ENCODE measurements around the gene SIX3. TPM values are rescaled to one million over a fixed set of nuclear protein-coding genes. Genes with fewer than 3 reads are reported as not detected.

SIX3 gene
- total RNA-seq, 1 donor from 2014 or later = not detected

- no peak overlapping the region for H3K4me3 ChIP-seq (ENCODE audit: low read depth, low read length)
- DNase-seq (ENCODE audit: low read depth) = no peak
- TF ChIP-seq CTCF (conservative IDR thresholded peaks at IDR 0.05; ENCODE audit: low read depth, low read length) = no peak
Observed at GRCh38 chr2:44953499-44953883, 12.0 kb downstream of the SIX3 start.

- TF ChIP-seq CTCF (conservative IDR thresholded peaks at IDR 0.05; ENCODE audit: low read depth, low read length) = no peak
- H3K4me3 ChIP-seq (ENCODE audit: low read depth, low read length) = peak overlapping the region; percentile 39
- no peak for DNase-seq (ENCODE audit: low read depth)
Observed at GRCh38 chr2:44954447-44954888, 13.0 kb downstream of the SIX3 start.

- no peak for DNase-seq (ENCODE audit: low read depth)
- TF ChIP-seq CTCF (conservative IDR thresholded peaks at IDR 0.05; ENCODE audit: low read depth, low read length) = no peak
- peak overlapping the region; percentile 39 for H3K4me3 ChIP-seq (ENCODE audit: low read depth, low read length)
Observed at GRCh38 chr2:44954889-44955592, 13.5 kb downstream of the SIX3 start.

GRCh38 chr2:44955593-44956392, 14.3 kb downstream of the SIX3 start:
- no peak for DNase-seq (ENCODE audit: low read depth)

GRCh38 chr2:44956843-44957242, 15.3 kb downstream of the SIX3 start:
- no peak for DNase-seq (ENCODE audit: low read depth)

More at GRCh38 chr2:44955593-44956392, 14.3 kb downstream of the SIX3 start:
- peak overlapping the region; percentile 39 for H3K4me3 ChIP-seq (ENCODE audit: low read depth, low read length)
- TF ChIP-seq CTCF (conservative IDR thresholded peaks at IDR 0.05; ENCODE audit: low read depth, low read length) = peak; percentile 80

GRCh38 chr2:44957656-44958327, 16.3 kb downstream of the SIX3 start:
- no peak overlapping the region for H3K4me3 ChIP-seq (ENCODE audit: low read depth, low read length)
- no peak for DNase-seq (ENCODE audit: low read depth)
- TF ChIP-seq CTCF (conservative IDR thresholded peaks at IDR 0.05; ENCODE audit: low read depth, low read length) = no peak

More at GRCh38 chr2:44956843-44957242, 15.3 kb downstream of the SIX3 start:
- H3K4me3 ChIP-seq (ENCODE audit: low read depth, low read length) = no peak overlapping the region
- TF ChIP-seq CTCF (conservative IDR thresholded peaks at IDR 0.05; ENCODE audit: low read depth, low read length) = no peak

Measured in epithelial cell of proximal tubule (primary cell).